Upper lobe of left lung (tissue), 6 donors: Measurements from ENCODE around the gene COMMD6. TPM values are rescaled to one million over a fixed set of nuclear protein-coding genes. Genes with fewer than 3 reads are reported as not detected.
"Not testable (repeated sequence)": the region's sequence is repeated elsewhere in the genome, so short reads cannot be mapped to it uniquely, and the experiment has no call there.

Experiments used
- ATAC-seq, 2 donors: fragments of 200-7000 bp; cut with Tn5 transposase; one replicate each; pipeline ENCODE4 v1.9.1; 2022; ENCODE audit warnings: mild to moderate bottlenecking in 2 of 2, moderate library complexity in 2 of 2; ENCODE audit not compliant: low FRiP score in 2 of 2
- DNase-seq, 2 donors: peaks; one replicate each; pipeline ENCODE4 v3.0.0-alpha.2; 2019 to 2020
- H3K27ac ChIP-seq, 4 donors: fragments of 200-600 bp; sonication (generic); one replicate each; pipeline ENCODE4 v1.5.1; 2016 to 2019
- H3K27me3 ChIP-seq, 4 donors: fragments of 200-600 bp; sonication (generic); one replicate each; pipeline ENCODE4 v1.5.1; 2017 to 2019
- H3K36me3 ChIP-seq, 4 donors: fragments of 200-600 bp; sonication (generic); one replicate each; pipeline ENCODE4 v1.5.1; 2016 to 2019
- H3K4me1 ChIP-seq, 4 donors: fragments of 200-600 bp; sonication (generic); one replicate each; pipeline ENCODE4 v1.5.1; 2018 to 2019
- H3K4me3 ChIP-seq, 4 donors: fragments of 200-600 bp; sonication (generic); one replicate each; pipeline ENCODE4 v1.5.1; 2017 to 2019; ENCODE audit warnings: mild to moderate bottlenecking in 2 of 4, moderate library complexity in 1 of 4
- H3K9me3 ChIP-seq, 4 donors: fragments of 200-600 bp; sonication (generic); one replicate each; pipeline ENCODE4 v1.5.1; 2018 to 2019
- EP300 ChIP-seq, 4 donors: sonication (generic); formaldehyde crosslinking; IDR thresholded peaks; one replicate each; pipeline ENCODE4 v1.5.1; 2017; ENCODE audit warnings: antibody characterized with exemption in 4 of 4, control low read depth in 2 of 4
- POLR2A ChIP-seq, 4 donors: fragments of 450-650 bp; IDR thresholded peaks; one replicate each; pipeline ENCODE4 v1.5.1; 2016 to 2017; ENCODE audit warnings: antibody characterized with exemption in 4 of 4, mild to moderate bottlenecking in 2 of 4
- POLR2AphosphoS5 ChIP-seq, 2 donors: sonication (generic); formaldehyde crosslinking; IDR thresholded peaks; one replicate each; pipeline ENCODE4 v1.5.1; 2017; ENCODE audit warnings: antibody characterized with exemption in 2 of 2
- WGBS, 2 donors: methylation state at CpG; one replicate each; pipeline ENCODE4 v1.1.5; 2017 to 2018; 5-methylcytosine and 5-hydroxymethylcytosine counted together
- total RNA-seq, 6 donors: library from RNA; depleted of rRNA in 4 of 6; stranded (reverse); fragments of >200 nt in 4 of 6; gene quantifications; one replicate each; pipeline versions ENCODE4 v1.1.0 to v1.2.1, GENCODE V29; 2016 to 2021
- TF ChIP-seq, protein P1 (sequence below), 6 experiments: fragments of 450-650 bp in 4 of 6; fragments of 200-600 bp in 2 of 6; sonication (generic) in 2 of 6; IDR thresholded peaks; one replicate each; pipeline ENCODE4 v1.5.1; 2016 to 2019; ENCODE audit warnings: antibody characterized with exemption in 6 of 6
- donor health status: DM: no; HTN: no; CAD: no; lungs with moderate emphysema.
- donor health status: DM: no; HTN: yes; CAD: no; lungs with severe emphysema.

Gene COMMD6
- total RNA-seq, 6 donors from 2014 or later = 9.0 to 134 (median 63.8) TPM

DNA sequence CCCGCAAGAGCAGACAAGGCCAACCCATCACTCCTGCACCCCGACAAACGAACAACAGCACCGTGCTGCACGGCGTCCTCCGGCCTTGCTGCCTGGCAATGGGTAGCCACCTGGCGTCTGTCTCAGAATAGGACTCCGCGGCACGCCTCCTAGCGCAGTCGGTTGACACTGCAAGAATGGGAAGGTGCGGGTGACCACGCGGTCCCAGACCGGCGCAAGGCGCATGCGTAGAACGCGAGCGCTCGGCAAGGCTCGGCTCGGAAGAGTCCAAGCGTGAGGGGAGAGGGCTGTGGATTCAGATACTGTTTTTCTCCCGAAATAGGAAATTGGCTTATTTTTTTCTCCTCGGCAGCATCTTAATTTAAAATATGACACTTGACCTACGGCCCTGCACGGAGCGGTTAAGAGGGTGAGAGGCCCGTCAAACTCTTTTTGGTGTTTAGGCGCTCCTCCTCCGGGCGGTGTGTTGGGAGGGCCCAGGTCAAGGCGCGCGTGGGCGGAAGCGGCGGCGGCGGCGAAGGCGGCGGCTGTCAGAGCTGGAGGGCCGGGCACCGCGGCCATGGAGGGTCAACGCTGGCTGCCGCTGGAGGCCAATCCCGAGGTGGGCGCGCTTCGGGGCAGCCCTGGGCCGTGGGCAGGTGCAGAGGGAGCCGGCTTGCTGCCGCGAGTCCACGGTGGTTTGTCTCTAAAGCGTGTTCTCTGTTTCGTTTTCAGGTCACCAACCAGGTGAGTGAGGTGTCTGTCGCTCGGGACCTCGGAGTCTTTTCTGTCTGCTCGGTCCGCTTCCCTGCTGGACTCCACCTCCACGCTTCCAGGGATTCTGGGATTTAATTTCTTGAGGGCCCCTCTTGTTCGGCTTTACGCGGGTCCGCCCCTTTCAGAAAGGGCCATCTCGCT lies 11.9 kb upstream of the COMMD6 start, which contains the start of gene UCHL3:
UCHL3 (plus strand) TSS at position 530 of the 897 bp plus-strand sequence; CDS start at position 560, 30 bp downstream.
- Histone ChIP-seq H3K36me3 (no peaks in the 10 kb centered on the region), H3K9me3 (no peaks in the 10 kb centered on the region), H3K27ac (peak within 1 kb of the TSS; percentile 73 to 90 (median 82)), H3K27me3 (no peaks in the 10 kb centered on the region), H3K4me3 (peak within 1 kb of the TSS; percentile 68 to 98 (median 78)), H3K4me1 (peaks cover 11 to 18% (median 13%) of the 10 kb centered on the region in 4 donors)
- peak; percentile 98 to 99 for ATAC-seq
- peak; percentile 97 to 98 for DNase-seq
- peak; percentile 52 to 69 for TF ChIP-seq POLR2AphosphoS5 (IDR thresholded peaks at IDR 0.05)
- TF ChIP-seq, protein P1, sequence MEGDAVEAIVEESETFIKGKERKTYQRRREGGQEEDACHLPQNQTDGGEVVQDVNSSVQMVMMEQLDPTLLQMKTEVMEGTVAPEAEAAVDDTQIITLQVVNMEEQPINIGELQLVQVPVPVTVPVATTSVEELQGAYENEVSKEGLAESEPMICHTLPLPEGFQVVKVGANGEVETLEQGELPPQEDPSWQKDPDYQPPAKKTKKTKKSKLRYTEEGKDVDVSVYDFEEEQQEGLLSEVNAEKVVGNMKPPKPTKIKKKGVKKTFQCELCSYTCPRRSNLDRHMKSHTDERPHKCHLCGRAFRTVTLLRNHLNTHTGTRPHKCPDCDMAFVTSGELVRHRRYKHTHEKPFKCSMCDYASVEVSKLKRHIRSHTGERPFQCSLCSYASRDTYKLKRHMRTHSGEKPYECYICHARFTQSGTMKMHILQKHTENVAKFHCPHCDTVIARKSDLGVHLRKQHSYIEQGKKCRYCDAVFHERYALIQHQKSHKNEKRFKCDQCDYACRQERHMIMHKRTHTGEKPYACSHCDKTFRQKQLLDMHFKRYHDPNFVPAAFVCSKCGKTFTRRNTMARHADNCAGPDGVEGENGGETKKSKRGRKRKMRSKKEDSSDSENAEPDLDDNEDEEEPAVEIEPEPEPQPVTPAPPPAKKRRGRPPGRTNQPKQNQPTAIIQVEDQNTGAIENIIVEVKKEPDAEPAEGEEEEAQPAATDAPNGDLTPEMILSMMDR (IDR thresholded peaks at IDR 0.05) = peak; percentile 63 to 98 (median 96)
- no peak for TF ChIP-seq EP300 (IDR thresholded peaks at IDR 0.05)
- peak in 2 of 4 donors; percentile 48 to 79 for TF ChIP-seq POLR2A (IDR thresholded peaks at IDR 0.05)
- 1% methylated on average over 50 to 69 of the region's 74 CpGs for WGBS, 2 donors

DNA sequence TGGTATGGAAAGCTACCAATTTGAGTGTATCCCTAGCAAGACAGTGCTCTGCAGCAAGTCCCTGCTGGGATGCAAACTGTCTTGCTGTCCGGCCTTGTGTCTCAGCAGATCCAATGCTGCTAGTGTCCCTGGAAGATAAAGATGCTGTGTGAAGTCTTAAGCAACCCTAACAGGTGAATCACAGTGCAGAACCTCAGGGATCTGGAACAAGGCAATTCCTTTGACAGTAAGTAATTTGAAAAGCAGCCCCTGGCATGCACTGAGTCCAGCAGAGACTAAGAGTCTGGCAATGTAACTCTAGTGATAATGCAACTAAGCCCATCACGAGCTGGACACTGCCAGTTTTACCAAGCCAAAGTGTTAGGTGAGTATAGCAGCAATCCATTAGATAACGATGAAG lies 10.3 kb upstream of the COMMD6 start:
- Histone ChIP-seq H3K4me3 (no peak overlapping the region), H3K27ac (no peak overlapping the region), H3K27me3 (no peaks in the 10 kb centered on the region), H3K4me1 (peaks cover 11 to 18% (median 13%) of the 10 kb centered on the region in 4 donors), H3K9me3 (no peaks in the 10 kb centered on the region), H3K36me3 (no peaks in the 10 kb centered on the region)
- DNase-seq (no peak), ATAC-seq (no peak)
- WGBS, 2 donors = 96 to 97% methylated on average over 3 of the region's 3 CpGs
- TF ChIP-seq, protein P1 (IDR thresholded peaks at IDR 0.05) = no peak
- no peak for TF ChIP-seq POLR2AphosphoS5 (IDR thresholded peaks at IDR 0.05)
- no peak for TF ChIP-seq POLR2A (IDR thresholded peaks at IDR 0.05)
- no peak for TF ChIP-seq EP300 (IDR thresholded peaks at IDR 0.05)

DNA sequence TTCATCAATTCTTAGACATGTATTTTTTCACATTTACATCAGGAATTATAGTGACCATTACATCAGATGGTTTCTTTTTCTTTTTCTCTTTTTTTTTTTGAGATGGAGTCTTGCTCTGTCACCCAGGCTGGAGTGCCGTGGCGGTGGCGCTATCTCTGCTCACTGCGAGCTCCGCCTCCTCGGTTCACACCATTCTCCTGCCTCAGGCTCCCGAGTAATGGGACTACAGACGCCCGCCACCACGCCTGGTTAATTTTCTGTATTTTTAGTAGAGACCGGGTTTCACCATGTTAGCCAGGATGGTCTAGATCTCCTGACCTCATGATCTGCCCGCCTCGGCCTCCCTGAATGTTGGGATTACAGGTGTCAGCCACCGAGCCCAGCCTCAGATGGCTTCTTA lies 7.7 kb upstream of the COMMD6 start:
- ATAC-seq = not testable (repeated sequence)

DNA sequence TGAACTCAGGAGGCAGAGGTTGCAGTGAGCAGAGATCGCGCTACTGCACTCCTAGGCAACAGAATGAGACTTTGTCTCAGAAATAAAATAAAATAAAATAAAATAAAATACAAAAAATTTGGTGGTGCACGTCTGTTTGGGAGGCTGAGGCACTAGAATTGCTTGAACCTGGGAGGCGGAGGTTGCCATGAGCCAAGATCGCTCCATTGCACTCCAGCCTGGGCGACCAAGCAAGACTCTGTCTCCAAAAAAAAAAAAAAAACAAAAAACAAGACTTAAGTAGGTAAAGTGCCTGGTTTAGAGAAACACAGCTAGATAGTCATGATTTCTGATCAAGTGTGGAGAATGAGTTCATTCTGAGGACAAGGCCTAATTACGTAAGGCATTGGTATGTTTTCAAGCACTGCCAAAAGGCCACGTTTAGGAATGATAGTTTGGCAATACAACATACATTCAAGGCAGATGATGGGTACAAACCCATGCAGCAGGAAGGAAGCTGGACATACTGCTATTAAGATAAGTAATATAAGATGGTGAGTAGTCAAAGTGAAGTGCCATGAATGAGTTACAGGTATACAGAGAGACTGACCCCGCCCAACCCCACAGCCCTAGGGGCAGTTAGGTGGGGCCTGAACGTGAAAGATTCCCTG lies 7.2 kb upstream of the COMMD6 start:
- TF ChIP-seq POLR2AphosphoS5 (IDR thresholded peaks at IDR 0.05) (peak in 1 of 2 donors; percentile 24), EP300 (IDR thresholded peaks at IDR 0.05) (no peak)
- DNase-seq (no peak), ATAC-seq (no peak)
- Histone ChIP-seq H3K27ac (no peak overlapping the region), H3K27me3 (no peaks in the 10 kb centered on the region), H3K36me3 (no peaks in the 10 kb centered on the region), H3K9me3 (no peaks in the 10 kb centered on the region), H3K4me3 (no peak overlapping the region), H3K4me1 (peaks cover 0 to 7% (median 3%) of the 10 kb centered on the region in 4 donors)
- WGBS, 2 donors = 72 to 76% methylated on average over 10 of the region's 10 CpGs

More for the DNA sequence above, 7.7 kb upstream of the COMMD6 start:
- not testable (repeated sequence) for H3K27me3 ChIP-seq, H3K4me3 ChIP-seq, H3K9me3 ChIP-seq, H3K27ac ChIP-seq, H3K36me3 ChIP-seq
- DNase-seq = peak in 1 of 2 donors; percentile 40
- WGBS, 2 donors = 88 to 89% methylated on average over 14 of the region's 14 CpGs
- peaks cover 3 to 10% (median 5%) of the 10 kb centered on the region in 4 donors for H3K4me1 ChIP-seq

DNA sequence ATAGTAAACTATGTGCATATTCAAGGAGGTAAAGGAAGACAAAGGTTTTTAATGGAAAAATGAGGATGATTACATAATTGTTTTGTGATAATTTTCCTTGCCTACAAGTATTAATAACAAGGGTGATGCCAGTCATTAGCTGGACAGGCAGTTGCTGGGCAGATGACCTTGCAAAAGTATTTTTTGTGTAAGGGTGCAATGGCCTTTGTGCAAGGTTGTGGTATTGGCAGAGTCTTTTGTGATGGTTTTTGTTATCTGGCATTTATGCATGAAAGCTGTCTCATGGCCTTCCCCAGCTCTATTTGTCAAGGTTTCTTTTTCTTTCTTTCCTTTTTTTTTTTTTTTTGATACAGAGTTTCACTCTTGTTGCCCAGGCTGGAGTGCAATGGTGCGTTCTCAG lies 4.3 kb upstream of the COMMD6 start:
- no peak for DNase-seq
- H3K36me3 ChIP-seq = no peaks in the 10 kb centered on the region
- H3K4me3 ChIP-seq = no peak overlapping the region
- 94 to 100% methylated on average over 1 of the region's 1 CpG for WGBS, 2 donors
- no peak for ATAC-seq
- H3K4me1 ChIP-seq = peaks cover 3 to 7% (median 5%) of the 10 kb centered on the region in 4 donors
- no peak for TF ChIP-seq POLR2AphosphoS5 (IDR thresholded peaks at IDR 0.05)
- TF ChIP-seq, protein P1 (IDR thresholded peaks at IDR 0.05) = no peak
- TF ChIP-seq POLR2A (IDR thresholded peaks at IDR 0.05) = no peak
- TF ChIP-seq EP300 (IDR thresholded peaks at IDR 0.05) = no peak
- H3K9me3 ChIP-seq = no peaks in the 10 kb centered on the region
- H3K27ac ChIP-seq = no peak overlapping the region
- no peaks in the 10 kb centered on the region for H3K27me3 ChIP-seq
